H1 (cell line): Measurements from ENCODE around the gene TCEAL4. TPM values are rescaled to one million over a fixed set of nuclear protein-coding genes. Genes with fewer than 3 reads are reported as not detected.

Experiments used
- CTCF ChIA-PET: fragments of 300-600 bp; sonication (Branson Sonifier 250); formaldehyde crosslinking; loops from one replicate; lab custom pipeline; 2021; ENCODE audit not compliant: partially characterized antibody; lab: Charles Lee
- POLR2A ChIA-PET: fragments of 300-600 bp; sonication (Branson Sonifier 250); formaldehyde crosslinking; loops from one replicate; lab custom pipeline; 2021; ENCODE audit warnings: inconsistent platforms; ENCODE audit not compliant: partially characterized antibody; lab: Charles Lee
- DNase-seq, 2 experiments: peaks; one replicate each; pipeline versions ENCODE4 v3.0.0 to v3.0.0-alpha.2; 2010 to 2022; ENCODE audit warnings: low spot score in 2 of 2, low read depth in 1 of 2, mixed read lengths in 1 of 2
- FAIRE-seq: peaks from 2 replicates; lab custom pipeline; 2011; peaks lifted over from hg19 to GRCh38; lab: Jason Lieb, UNC
- H2AFZ ChIP-seq: 2 replicates; pipeline ENCODE4 v1.8.1; 2012; ENCODE audit warnings: low read length, inconsistent platforms
- H2AK5ac ChIP-seq: 2 replicates; pipeline ENCODE4 v1.6.1; 2013; ENCODE audit warnings: low read depth, low read length
- H2BK120ac ChIP-seq: replicated peaks from 2 replicates; pipeline ENCODE3; 2013; ENCODE audit warnings: low read depth, low read length, inconsistent platforms
- H2BK12ac ChIP-seq: 2 replicates; pipeline ENCODE4 v1.6.1; 2013; ENCODE audit warnings: low read depth, low read length
- H2BK15ac ChIP-seq: 2 replicates; pipeline ENCODE4 v1.6.1; 2013; ENCODE audit warnings: low read length
- H2BK20ac ChIP-seq: 2 replicates; pipeline ENCODE4 v1.6.1; 2013; ENCODE audit warnings: low read length
- H2BK5ac ChIP-seq: 2 replicates; pipeline ENCODE4 v1.6.1; 2013; ENCODE audit warnings: low read depth, low read length
- H3K14ac ChIP-seq: 2 replicates; pipeline ENCODE4 v1.6.1; 2013; ENCODE audit warnings: inconsistent platforms; ENCODE audit not compliant: insufficient read length
- H3K18ac ChIP-seq: 2 replicates; pipeline ENCODE4 v1.6.1; 2013; ENCODE audit warnings: low read length; ENCODE audit errors: extremely low read depth
- H3K23ac ChIP-seq: 2 replicates; pipeline ENCODE4 v1.6.1; 2013; ENCODE audit warnings: inconsistent platforms; ENCODE audit not compliant: insufficient read length
- H3K23me2 ChIP-seq: 2 replicates; pipeline ENCODE4 v1.6.1; 2013; ENCODE audit warnings: low read depth, low read length
- H3K27ac ChIP-seq: 2 replicates; pipeline ENCODE4 v1.6.1; 2011; ENCODE audit warnings: low read depth, low read length, inconsistent platforms
- H3K27me3 ChIP-seq, 4 experiments: replicated peaks in 1 of 4; 1 replicate in 1 of 4; 2 replicates in 3 of 4; pipeline versions ENCODE4 v1.6.1 to v1.8.1; 2011 to 2013; ENCODE audit warnings: low read length in 3 of 4, mild to moderate bottlenecking in 3 of 4, inconsistent platforms in 2 of 4, mixed read lengths in 2 of 4, moderate library complexity in 1 of 4; ENCODE audit not compliant: control insufficient read depth in 3 of 4, insufficient read depth in 3 of 4; ENCODE audit errors: extremely low read depth in 1 of 4
- H3K36me3 ChIP-seq, 4 experiments: 2 replicates each; pipeline versions ENCODE4 v1.6.1 to v1.8.1; 2011 to 2013; ENCODE audit warnings: mild to moderate bottlenecking in 4 of 4, low read length in 3 of 4, moderate library complexity in 2 of 4, control low read depth in 1 of 4, inconsistent platforms in 1 of 4; ENCODE audit not compliant: insufficient read depth in 4 of 4, control insufficient read depth in 2 of 4
- H3K4ac ChIP-seq: replicated peaks from 2 replicates; pipeline ENCODE3; 2013; ENCODE audit warnings: low read length, low read depth, mixed read lengths, inconsistent platforms; ENCODE audit not compliant: insufficient read length
- H3K4me1 ChIP-seq, 4 experiments: replicated peaks in 1 of 4; 1 replicate in 1 of 4; 2 replicates in 3 of 4; pipeline versions ENCODE4 v1.6.1 to v1.8.1; 2011 to 2013; ENCODE audit warnings: low read length in 3 of 4, inconsistent platforms in 2 of 4, mixed read lengths in 1 of 4; ENCODE audit not compliant: insufficient read depth in 4 of 4, control insufficient read depth in 3 of 4
- H3K4me2 ChIP-seq, 2 experiments: 2 replicates each; pipeline versions ENCODE4 v1.6.1 to v1.8.1; 2011 to 2013; ENCODE audit warnings: low read depth in 2 of 2, low read length in 2 of 2, control low read depth in 1 of 2, inconsistent platforms in 1 of 2, mild to moderate bottlenecking in 1 of 2; ENCODE audit not compliant: insufficient read depth in 1 of 2
- H3K4me3 ChIP-seq, 4 experiments: fragments of 200-600, 300-600 bp in 1 of 4; sonication (generic), shearing (Covaris generic), sonication (Bioruptor Twin) in 1 of 4; 2 replicates each; pipeline versions ENCODE4 v1.5.1 to v1.8.1; 2011 to 2016; ENCODE audit warnings: low read length in 4 of 4, low read depth in 3 of 4, control low read depth in 2 of 4, inconsistent platforms in 2 of 4, mild to moderate bottlenecking in 2 of 4, mixed read lengths in 1 of 4, moderate library complexity in 1 of 4; ENCODE audit not compliant: insufficient read depth in 2 of 4; ENCODE audit errors: extremely low read depth in 1 of 4
- H3K56ac ChIP-seq: replicated peaks from 2 replicates; pipeline ENCODE3; 2013; ENCODE audit warnings: low read depth, mild to moderate bottlenecking, mixed read lengths, low read length, inconsistent platforms; ENCODE audit not compliant: insufficient read length
- H3K79me1 ChIP-seq: 2 replicates; pipeline ENCODE4 v1.6.1; 2013; ENCODE audit warnings: low read depth, low read length, control low read depth
- H3K79me2 ChIP-seq, 2 experiments: 2 replicates each; pipeline versions ENCODE4 v1.6.1 to v1.8.1; 2012 to 2013; ENCODE audit warnings: low read length in 2 of 2, mild to moderate bottlenecking in 2 of 2, inconsistent platforms in 1 of 2; ENCODE audit not compliant: insufficient read depth in 2 of 2, control insufficient read depth in 1 of 2
- H3K9ac ChIP-seq, 4 experiments: replicated peaks in 1 of 4; 1 replicate in 1 of 4; 2 replicates in 3 of 4; pipeline versions ENCODE4 v1.6.1 to v1.8.1; 2011 to 2013; ENCODE audit warnings: low read depth in 3 of 4, low read length in 3 of 4, control low read depth in 2 of 4, mild to moderate bottlenecking in 2 of 4, moderate library complexity in 2 of 4, inconsistent platforms in 1 of 4; ENCODE audit errors: extremely low read depth in 1 of 4
- H3K9me3 ChIP-seq, 2 experiments: 2 replicates each; pipeline versions ENCODE4 v1.6.1 to v1.8.1; 2012 to 2013; ENCODE audit warnings: mild to moderate bottlenecking in 2 of 2, moderate library complexity in 2 of 2, control low read depth in 1 of 2, inconsistent platforms in 1 of 2, low read depth in 1 of 2, low read length in 1 of 2, mixed read lengths in 1 of 2; ENCODE audit not compliant: insufficient read depth in 2 of 2
- H4K20me1 ChIP-seq, 2 experiments: replicated peaks in 1 of 2; 2 replicates each; pipeline versions ENCODE3 to v1.8.1; 2011 to 2013; ENCODE audit warnings: inconsistent platforms in 2 of 2, low read length in 2 of 2, mild to moderate bottlenecking in 1 of 2; ENCODE audit not compliant: insufficient read depth in 2 of 2, control insufficient read depth in 1 of 2
- H4K5ac ChIP-seq: 2 replicates; pipeline ENCODE4 v1.6.1; 2013; ENCODE audit warnings: low read length, low read depth, mixed read lengths, inconsistent platforms; ENCODE audit not compliant: insufficient read length
- H4K8ac ChIP-seq: 2 replicates; pipeline ENCODE4 v1.8.0; 2013; ENCODE audit warnings: mild to moderate bottlenecking, moderate library complexity, low read length, inconsistent platforms; ENCODE audit not compliant: insufficient read depth; ENCODE audit errors: extremely low read depth
- H4K91ac ChIP-seq: replicated peaks from 2 replicates; pipeline ENCODE3; 2013; ENCODE audit warnings: low read length, mixed read lengths, inconsistent platforms; ENCODE audit not compliant: insufficient read length
- ATF2 ChIP-seq: IDR thresholded peaks from 2 replicates; pipeline ENCODE4 v1.6.1; 2012; ENCODE audit warnings: low read length, inconsistent platforms
- CBX5 ChIP-seq: fragments of 300-800, 300-1000 bp; sonication (generic); IDR thresholded peaks from 2 replicates; pipeline ENCODE4 v1.7.1; 2016; ENCODE audit warnings: antibody characterized with exemption, low read length, low read depth
- CHD1 ChIP-seq: IDR thresholded peaks from 2 replicates; pipeline ENCODE4 v1.6.1; 2012; ENCODE audit warnings: low read depth, low read length, improper control_type of control experiment
- EZH2 ChIP-seq: fragments of 200-600 bp; sonication (generic); IDR thresholded peaks from 2 replicates; pipeline ENCODE4 v1.7.1; 2012; ENCODE audit warnings: low read depth, mild to moderate bottlenecking, moderate library complexity, low read length, inconsistent platforms; ENCODE audit not compliant: severe bottlenecking
- KDM5A ChIP-seq: fragments of 200-600 bp; IDR thresholded peaks from 2 replicates; pipeline ENCODE4 v1.7.1; 2012; ENCODE audit warnings: mild to moderate bottlenecking, low read length, inconsistent platforms, mixed read lengths
- MAX ChIP-seq: IDR thresholded peaks from 2 replicates; pipeline ENCODE4 v1.6.1; 2012; ENCODE audit warnings: inconsistent platforms
- NANOG ChIP-seq: IDR thresholded peaks from 2 replicates; pipeline ENCODE4 v1.6.1; 2011; ENCODE audit warnings: low read length, low read depth, mild to moderate bottlenecking, inconsistent platforms; ENCODE audit not compliant: insufficient read depth, poor library complexity, severe bottlenecking
- POLR2A ChIP-seq, 2 experiments: IDR thresholded peaks; 1 replicate in 1 of 2; 2 replicates in 1 of 2; pipeline ENCODE4 v1.6.1; 2011; ENCODE audit warnings: low read depth in 2 of 2, low read length in 2 of 2, mild to moderate bottlenecking in 2 of 2; ENCODE audit errors: control extremely low read depth in 1 of 2
- RAD21 ChIP-seq, 2 experiments: IDR thresholded peaks in 1 of 2; conservative IDR thresholded peaks in 1 of 2; 2 replicates each; pipeline ENCODE4 v1.6.1; 2011; ENCODE audit warnings: low read depth in 2 of 2, low read length in 2 of 2, improper control_type of control experiment in 1 of 2, inconsistent platforms in 1 of 2, mild to moderate bottlenecking in 1 of 2, moderate library complexity in 1 of 2
- SIRT6 ChIP-seq: IDR thresholded peaks from one replicate; pipeline ENCODE4 v1.7.1; 2012; ENCODE audit warnings: low read length, inconsistent platforms
- SRF ChIP-seq: IDR thresholded peaks from 2 replicates; pipeline ENCODE4 v1.6.1; 2011; ENCODE audit warnings: mild to moderate bottlenecking, low read depth, low read length, moderate library complexity
- TCF12 ChIP-seq: IDR thresholded peaks from 2 replicates; pipeline ENCODE4 v1.6.1; 2011; ENCODE audit warnings: low read depth, mild to moderate bottlenecking, low read length
- polyA plus RNA-seq, 7 experiments: library from polyadenylated mRNA; depleted of rRNA in 3 of 7; stranded (reverse) in 5 of 7; unstranded in 2 of 7; fragments of >200 nt in 5 of 7; fragments of 200-250 nt in 2 of 7; gene quantifications; 1 replicate in 5 of 7; 2 replicates in 1 of 7; 4 replicates in 1 of 7; pipeline versions ENCODE4 v1.2.1 to v1.2.3, GENCODE V29; 2011 to 2013; ENCODE audit warnings: missing spikeins in 2 of 7, mixed read lengths in 2 of 7
- total RNA-seq: library from RNA; stranded (reverse); fragmentation: NEBNext Ultra II Directional; extraction: Animal tissue kit (Norgen Biotek cat#: 25700); gene quantifications from 2 replicates; pipeline ENCODE4 v1.2.1, GENCODE V29; 2021
- TF ChIP-seq, protein P1 (sequence below): IDR thresholded peaks from 2 replicates; pipeline ENCODE4 v1.6.1; 2012; ENCODE audit warnings: inconsistent platforms

TCEAL4 gene
- total and polyA plus RNA-seq, 2 of the 8 experiments (the other 6 are each of a cell fraction or from before 2014, with no cell fraction given) = 10.1 to 53.0 TPM

- Histone ChIP-seq H3K27me3 (no peaks in the 10 kb centered on the region), H3K23ac (no peak overlapping the region), H3K79me2 (no peaks in the 10 kb centered on the region), H3K4me1 (no peaks in the 10 kb centered on the region), H3K4ac (no peak overlapping the region), H4K91ac (no peak overlapping the region), H3K18ac (no peak overlapping the region), H2BK15ac (no peak overlapping the region), H2BK12ac (no peak overlapping the region), H4K5ac (no peak overlapping the region), H2AK5ac (no peak overlapping the region), H4K8ac (no peak overlapping the region), H3K14ac (no peak overlapping the region), H3K27ac (no peak overlapping the region), H2BK120ac (no peak overlapping the region), H3K36me3 (no peaks in the 10 kb centered on the region), H3K4me2 (no peak overlapping the region), H3K79me1 (no peaks in the 10 kb centered on the region), H3K23me2 (no peaks in the 10 kb centered on the region), H3K56ac (no peak overlapping the region), H2AFZ (no peak overlapping the region), H4K20me1 (no peaks in the 10 kb centered on the region), H3K9me3 (no peaks in the 10 kb centered on the region), H3K4me3 (no peak overlapping the region), H2BK5ac (no peak overlapping the region), H2BK20ac (no peak overlapping the region), H3K9ac (no peak overlapping the region)
- ChIA-PET CTCF (interaction anchor here (1.4 kb wide), 1 partner anchor 15 kb away, joined by 4 read pairs; no protein-coding TSS in a partner anchor), POLR2A (no interaction called here)
- FAIRE-seq = no peak
- no peak for DNase-seq
- no peak for TF ChIP-seq CBX5
- TF ChIP-seq, protein P1, sequence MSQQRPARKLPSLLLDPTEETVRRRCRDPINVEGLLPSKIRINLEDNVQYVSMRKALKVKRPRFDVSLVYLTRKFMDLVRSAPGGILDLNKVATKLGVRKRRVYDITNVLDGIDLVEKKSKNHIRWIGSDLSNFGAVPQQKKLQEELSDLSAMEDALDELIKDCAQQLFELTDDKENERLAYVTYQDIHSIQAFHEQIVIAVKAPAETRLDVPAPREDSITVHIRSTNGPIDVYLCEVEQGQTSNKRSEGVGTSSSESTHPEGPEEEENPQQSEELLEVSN = no peak
- TF ChIP-seq KDM5A = no peak
- no peak for TF ChIP-seq RAD21 (IDR thresholded peaks at IDR 0.05 in 1 of 2, conservative IDR thresholded peaks at IDR 0.05 in 1 of 2; ENCODE audit: low read depth in 2 of 2, low read length in 2 of 2)
- no peak for TF ChIP-seq NANOG
- TF ChIP-seq EZH2 = no peak
- no peak for TF ChIP-seq CHD1
- no peak for TF ChIP-seq TCF12
- TF ChIP-seq SIRT6 = no peak
- no peak for TF ChIP-seq SRF
- TF ChIP-seq ATF2 = no peak
- TF ChIP-seq POLR2A (IDR thresholded peaks at IDR 0.05; ENCODE audit: control extremely low read depth in 1 of 2, low read depth in 2 of 2, low read length in 2 of 2) = no peak
- no peak for TF ChIP-seq MAX
Observed at GRCh38 chrX:103538728-103539127, 46.6 kb upstream of the TCEAL4 start.
